Nephron progenitor cell (in vitro differentiated cells): Measurements from ENCODE around the gene SNRPA.

Source experiments
- DNase-seq: peaks from one replicate; pipeline ENCODE4 v3.0.0; 2021
- H3K27ac Mint-ChIP-seq: 2 replicates; pipeline ENCODE4 v1.8.0; 2021; ENCODE audit warnings: mild to moderate bottlenecking, moderate library complexity, mixed read lengths
- H3K27me3 Mint-ChIP-seq: 2 replicates; pipeline ENCODE4 v1.8.0; 2021; ENCODE audit warnings: mild to moderate bottlenecking, low read depth, mixed read lengths; ENCODE audit not compliant: poor library complexity
- H3K36me3 Mint-ChIP-seq: 2 replicates; pipeline ENCODE4 v1.8.0; 2021; ENCODE audit warnings: low read depth, mixed read lengths
- H3K4me1 Mint-ChIP-seq: 2 replicates; pipeline ENCODE4 v1.8.0; 2021; ENCODE audit warnings: mixed read lengths
- H3K4me3 Mint-ChIP-seq: 2 replicates; pipeline ENCODE4 v1.8.0; 2021; ENCODE audit warnings: mild to moderate bottlenecking, moderate library complexity, mixed read lengths
- H3K9me3 Mint-ChIP-seq: 2 replicates; pipeline ENCODE4 v1.8.0; 2021; ENCODE audit warnings: mild to moderate bottlenecking, moderate library complexity, mixed read lengths
- CTCF ChIP-seq: fragments of 200-600 bp; sonication (generic); IDR thresholded peaks from 2 replicates; pipeline ENCODE4 v1.5.0; 2021; ENCODE audit warnings: antibody characterized with exemption

SNRPA gene

GRCh38 chr19:40737102-40737644, 13.8 kb upstream of the SNRPA start:
- peaks cover 48% of the 10 kb centered on the region for H3K36me3 Mint-ChIP-seq
- H3K27ac Mint-ChIP-seq, result no peak overlapping the region
- no peak overlapping the region for H3K4me3 Mint-ChIP-seq
- peaks cover 6% of the 10 kb centered on the region for H3K4me1 Mint-ChIP-seq
- peaks cover 6% of the 10 kb centered on the region for H3K27me3 Mint-ChIP-seq
- H3K9me3 Mint-ChIP-seq, result no peaks in the 10 kb centered on the region
- DNase-seq, result no peak
- no peak for TF ChIP-seq CTCF

- Mint-ChIP-seq H3K27me3 (peaks cover 6% of the 10 kb centered on the region), H3K27ac (peak overlapping the region; percentile 69), H3K4me3 (no peak overlapping the region), H3K36me3 (peaks cover 30% of the 10 kb centered on the region), H3K9me3 (no peaks in the 10 kb centered on the region), H3K4me1 (peaks cover 6% of the 10 kb centered on the region)
- DNase-seq, result no peak
- no peak for TF ChIP-seq CTCF
These were observed 11.8 kb upstream of the SNRPA start for GRCh38 chr19:40739030-40739839.

GRCh38 chr19:40739871-40740703, 10.9 kb upstream of the SNRPA start:
- Mint-ChIP-seq H3K4me1 (peaks cover 13% of the 10 kb centered on the region), H3K27me3 (peaks cover 6% of the 10 kb centered on the region), H3K36me3 (peaks cover 25% of the 10 kb centered on the region), H3K27ac (peak overlapping the region; percentile 97), H3K9me3 (no peaks in the 10 kb centered on the region), H3K4me3 (no peak overlapping the region)
- DNase-seq, result no peak
- TF ChIP-seq CTCF, result no peak

GRCh38 chr19:40740747-40741146, 10.3 kb upstream of the SNRPA start:
- no peak for DNase-seq
- Mint-ChIP-seq H3K27ac (peak overlapping the region; percentile 97), H3K9me3 (no peaks in the 10 kb centered on the region), H3K4me1 (peaks cover 18% of the 10 kb centered on the region), H3K36me3 (peaks cover 19% of the 10 kb centered on the region), H3K4me3 (no peak overlapping the region), H3K27me3 (peaks cover 6% of the 10 kb centered on the region)
- no peak for TF ChIP-seq CTCF

- Mint-ChIP-seq H3K27me3 (peaks cover 6% of the 10 kb centered on the region), H3K4me1 (peaks cover 18% of the 10 kb centered on the region), H3K36me3 (peaks cover 13% of the 10 kb centered on the region), H3K27ac (peak overlapping the region; percentile 97), H3K4me3 (no peak overlapping the region), H3K9me3 (no peaks in the 10 kb centered on the region)
- no peak for DNase-seq
- TF ChIP-seq CTCF, result no peak
These were observed 9.2 kb upstream of the SNRPA start for GRCh38 chr19:40741527-40742390.
